Fibroblast of the aortic adventitia (primary cell): Measurements from ENCODE around the gene RNH1. TPM values are rescaled to one million over a fixed set of nuclear protein-coding genes. Genes with fewer than 3 reads are reported as not detected.

Experiments used
- DNase-seq: peaks from one replicate; pipeline ENCODE4 v3.0.0-alpha.2; 2010; ENCODE audit warnings: low read depth
- H3K4me3 ChIP-seq: 2 replicates; pipeline ENCODE4 v1.5.1; 2011; ENCODE audit warnings: low read depth, mild to moderate bottlenecking, control low read depth, low read length, moderate library complexity
- total RNA-seq: library from RNA; depleted of rRNA; stranded (reverse); fragments of >200 nt; gene quantifications from 2 replicates; pipeline ENCODE4 v1.2.3, GENCODE V29; 2012; ENCODE audit warnings: low replicate concordance
- TF ChIP-seq, protein P1 (sequence below): IDR thresholded peaks from 2 replicates; pipeline ENCODE4 v1.5.1; 2011; ENCODE audit warnings: mild to moderate bottlenecking, low read length, control low read depth, inconsistent platforms; ENCODE audit not compliant: insufficient read depth

The RNH1 gene
- total RNA-seq, 1 donor = 436 TPM

DNA sequence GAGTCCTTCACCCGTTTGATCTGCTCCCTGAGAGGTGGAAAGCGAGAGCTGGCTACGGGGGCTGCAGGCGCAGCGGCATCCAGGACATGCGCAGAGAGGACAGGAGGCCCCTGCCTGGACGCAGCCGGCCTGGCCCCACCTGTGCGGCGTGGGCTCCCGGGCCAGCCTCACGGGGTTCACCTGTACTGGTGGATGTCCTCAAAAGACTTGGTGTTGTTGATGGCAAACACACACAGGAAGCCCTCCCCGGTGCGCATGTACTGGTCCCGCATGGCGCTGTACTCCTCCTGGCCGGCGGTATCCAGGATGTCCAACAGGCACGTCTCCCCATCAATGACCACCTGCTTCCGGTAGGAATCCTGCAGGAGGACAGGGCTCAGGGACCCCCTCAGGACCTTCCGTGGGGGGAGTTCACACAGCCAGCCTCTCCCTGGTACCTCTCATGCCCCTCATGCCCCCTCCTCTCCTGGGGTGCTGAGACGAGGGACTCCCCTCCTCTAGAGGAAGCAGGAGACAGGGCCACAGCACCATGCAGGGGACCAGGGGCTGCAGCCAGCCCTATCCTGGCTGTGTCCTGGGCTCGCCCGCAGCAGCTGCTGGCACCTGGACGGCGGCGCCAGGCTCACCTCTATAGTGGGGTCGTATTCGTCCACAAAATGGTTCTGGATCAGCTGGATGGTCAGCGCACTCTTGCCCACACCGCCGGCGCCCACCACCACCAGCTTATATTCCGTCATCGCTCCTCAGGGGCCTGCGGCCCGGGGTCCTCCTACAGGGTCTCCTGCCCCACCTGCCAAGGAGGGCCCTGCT, 26.7 kb upstream of the RNH1 start:
- TF ChIP-seq, protein P1, sequence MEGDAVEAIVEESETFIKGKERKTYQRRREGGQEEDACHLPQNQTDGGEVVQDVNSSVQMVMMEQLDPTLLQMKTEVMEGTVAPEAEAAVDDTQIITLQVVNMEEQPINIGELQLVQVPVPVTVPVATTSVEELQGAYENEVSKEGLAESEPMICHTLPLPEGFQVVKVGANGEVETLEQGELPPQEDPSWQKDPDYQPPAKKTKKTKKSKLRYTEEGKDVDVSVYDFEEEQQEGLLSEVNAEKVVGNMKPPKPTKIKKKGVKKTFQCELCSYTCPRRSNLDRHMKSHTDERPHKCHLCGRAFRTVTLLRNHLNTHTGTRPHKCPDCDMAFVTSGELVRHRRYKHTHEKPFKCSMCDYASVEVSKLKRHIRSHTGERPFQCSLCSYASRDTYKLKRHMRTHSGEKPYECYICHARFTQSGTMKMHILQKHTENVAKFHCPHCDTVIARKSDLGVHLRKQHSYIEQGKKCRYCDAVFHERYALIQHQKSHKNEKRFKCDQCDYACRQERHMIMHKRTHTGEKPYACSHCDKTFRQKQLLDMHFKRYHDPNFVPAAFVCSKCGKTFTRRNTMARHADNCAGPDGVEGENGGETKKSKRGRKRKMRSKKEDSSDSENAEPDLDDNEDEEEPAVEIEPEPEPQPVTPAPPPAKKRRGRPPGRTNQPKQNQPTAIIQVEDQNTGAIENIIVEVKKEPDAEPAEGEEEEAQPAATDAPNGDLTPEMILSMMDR = no peak
- no peak for DNase-seq
- H3K4me3 ChIP-seq = peak overlapping the region; percentile 79

DNA sequence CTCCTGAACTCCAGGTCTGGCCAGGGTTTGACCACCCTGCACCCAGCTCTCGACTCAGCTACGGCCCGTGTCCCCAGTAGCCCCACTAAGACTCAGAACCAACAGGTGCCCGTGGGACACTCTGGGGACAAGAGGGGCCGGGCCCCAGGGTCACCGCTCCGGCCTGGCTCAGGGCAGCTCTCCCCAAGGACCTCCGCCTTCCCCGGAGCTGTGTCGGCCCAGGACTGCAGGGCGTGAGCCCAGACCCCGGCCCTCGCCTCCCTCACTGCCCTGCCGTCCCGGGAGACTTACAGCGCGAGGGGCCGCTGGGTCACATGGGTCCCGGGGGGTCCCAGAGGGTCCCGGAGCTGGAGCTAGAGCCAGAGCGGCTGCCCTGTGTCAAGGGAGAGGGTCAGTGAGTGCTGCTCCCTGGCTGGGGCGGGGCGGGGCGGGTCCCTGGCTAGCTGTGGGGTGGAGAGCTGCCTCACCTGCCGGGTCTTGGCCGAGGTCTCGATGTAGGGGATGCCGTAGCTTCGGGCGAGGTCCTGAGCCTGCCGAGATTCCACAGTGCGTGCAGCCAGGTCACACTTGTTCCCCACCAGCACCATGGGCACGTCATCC, 26.0 kb upstream of the RNH1 start:
- TF ChIP-seq, protein P1 = no peak
- DNase-seq = no peak
- no peak overlapping the region for H3K4me3 ChIP-seq

DNA sequence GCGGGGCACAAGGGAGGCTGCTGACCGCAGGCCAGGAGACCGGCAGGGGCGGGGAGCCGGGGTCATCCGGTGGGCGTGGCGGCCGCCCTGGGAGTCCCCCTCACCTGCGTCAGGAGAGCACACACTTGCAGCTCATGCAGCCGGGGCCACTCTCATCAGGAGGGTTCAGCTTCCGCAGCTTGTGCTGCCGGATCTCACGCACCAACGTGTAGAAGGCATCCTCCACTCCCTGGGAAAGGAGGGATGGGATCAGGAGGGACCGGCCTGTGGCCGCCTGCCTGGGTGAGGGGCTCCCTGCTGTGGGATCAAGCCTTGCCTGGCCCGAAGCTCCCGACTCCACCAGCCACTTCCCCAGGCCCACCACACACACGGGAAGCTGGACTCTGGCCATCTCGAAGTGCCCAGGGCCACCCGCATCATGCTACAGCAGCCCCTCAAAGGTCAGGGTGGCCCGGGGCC, 25.5 kb upstream of the RNH1 start:
- TF ChIP-seq, protein P1 = no peak
- DNase-seq = no peak
- no peak overlapping the region for H3K4me3 ChIP-seq

DNA sequence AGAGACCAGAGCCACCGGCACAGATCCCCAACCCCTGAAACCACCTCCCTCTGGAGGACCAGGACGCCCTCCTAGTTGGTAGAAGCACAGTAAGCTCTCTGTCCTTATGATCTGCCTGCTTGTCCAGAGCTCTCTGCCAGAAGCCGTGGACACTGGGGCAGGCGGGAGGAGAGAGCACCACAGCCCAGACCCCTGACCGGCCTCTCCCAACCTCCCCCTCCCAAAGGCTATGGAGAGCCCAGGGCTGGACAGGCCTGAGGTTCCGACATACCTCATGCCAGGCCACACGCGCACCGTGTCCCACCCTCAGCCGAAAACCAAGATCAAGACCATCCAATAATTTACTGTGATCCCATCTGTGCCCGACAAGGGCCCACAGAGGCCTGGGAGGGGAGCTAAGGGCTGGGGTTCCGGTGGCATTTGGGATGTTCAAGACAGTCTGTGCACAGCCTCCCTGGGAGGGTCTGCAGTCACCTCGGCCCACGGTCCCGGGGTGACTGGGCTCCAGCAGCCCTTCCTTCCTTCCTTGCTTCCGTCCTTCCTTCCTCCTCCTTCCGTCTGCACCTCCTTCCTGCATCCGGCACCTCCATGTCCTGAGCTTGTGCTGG, 25.0 kb upstream of the RNH1 start:
- H3K4me3 ChIP-seq = no peak overlapping the region
- DNase-seq = no peak

DNA sequence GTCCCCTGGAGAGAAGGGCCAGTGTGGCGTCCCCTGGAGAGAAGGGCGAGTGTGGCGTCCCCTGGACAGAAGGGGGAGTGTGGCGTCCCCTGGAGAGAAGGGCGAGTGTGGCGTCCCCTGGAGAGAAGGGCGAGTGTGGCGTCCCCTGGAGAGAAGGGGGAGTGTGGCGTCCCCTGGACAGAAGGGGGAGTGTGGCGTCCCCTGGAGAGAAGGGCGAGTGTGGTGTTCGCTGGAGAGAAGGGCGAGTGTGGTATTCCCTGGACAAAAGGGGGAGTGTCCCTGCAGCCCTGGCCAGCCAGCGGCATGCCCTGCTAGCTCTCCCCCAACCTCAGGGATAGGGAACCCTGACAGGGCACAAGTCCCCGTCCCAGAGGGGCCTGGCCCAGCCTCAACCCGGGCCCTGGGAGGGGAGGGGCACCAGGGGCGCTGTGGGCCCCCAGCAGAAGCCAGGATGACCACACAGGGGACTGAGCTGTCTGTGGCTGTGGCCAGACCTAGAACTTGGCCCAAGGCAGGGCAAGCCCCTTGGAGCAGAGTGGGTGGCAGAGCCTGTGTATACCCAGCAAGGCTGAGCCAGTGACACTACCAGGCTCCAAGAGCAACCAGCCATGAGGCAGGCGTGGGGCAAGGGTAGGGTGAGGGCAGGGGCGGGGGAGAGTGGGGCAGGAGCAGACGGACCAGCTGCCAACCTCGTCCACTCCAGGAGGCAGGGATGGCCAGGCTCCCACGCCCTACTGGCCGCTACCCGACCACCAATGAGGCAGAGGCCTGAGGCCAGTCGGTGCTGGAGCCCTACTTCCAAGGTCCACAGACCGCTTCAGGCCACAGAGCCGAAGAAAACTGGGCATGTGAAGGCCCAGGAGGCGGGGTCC, 24.2 kb upstream of the RNH1 start:
- no peak overlapping the region for H3K4me3 ChIP-seq
- DNase-seq = no peak
- TF ChIP-seq, protein P1 = no peak

More for the DNA sequence above, 25.0 kb upstream of the RNH1 start:
- TF ChIP-seq, protein P1 = no peak

DNA sequence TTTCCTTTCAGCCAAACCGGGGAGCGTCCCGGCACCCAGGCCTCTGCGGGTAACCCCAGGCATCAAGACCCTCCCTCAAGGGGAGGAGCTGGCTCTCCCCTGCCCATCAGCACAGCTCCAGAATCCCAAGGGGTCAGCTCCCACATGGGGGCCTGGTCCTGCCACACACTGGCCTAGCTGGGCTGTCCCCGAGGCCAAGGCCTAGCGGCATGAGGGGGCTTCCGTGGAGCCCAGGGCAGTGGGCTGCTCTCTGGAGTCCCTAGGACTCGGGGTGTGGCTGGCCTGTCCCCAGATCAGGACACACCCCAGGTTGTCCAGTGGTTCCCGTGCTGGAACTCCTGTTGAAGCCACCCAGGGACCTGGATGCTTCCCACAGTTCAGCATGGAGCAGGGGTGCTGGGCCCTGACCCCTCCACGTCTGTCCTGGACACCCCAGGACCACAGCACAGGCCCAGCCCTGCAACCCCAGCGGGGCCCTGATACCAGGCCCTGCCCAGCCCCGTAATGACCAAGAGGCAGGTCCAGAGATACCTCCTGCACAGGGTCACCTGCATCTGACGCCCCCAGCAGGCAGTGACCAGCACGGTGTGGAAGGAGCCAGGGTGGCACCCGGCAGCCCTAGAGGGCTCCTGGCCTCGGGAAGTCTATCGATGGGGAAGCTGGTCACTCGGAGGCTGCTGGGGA, 22.8 kb upstream of the RNH1 start:
- H3K4me3 ChIP-seq = no peak overlapping the region
- TF ChIP-seq, protein P1 = no peak
- DNase-seq = no peak
